SK-N-SH (cell line): ENCODE results near the gene DNAJC5. TPM values are rescaled to one million over a fixed set of nuclear protein-coding genes. Genes with fewer than 3 reads are reported as not detected.

Experiments
- CTCF ChIA-PET: fragments of 300-600, 350-600 bp; formaldehyde crosslinking; extraction: SDS; loops from one replicate; lab custom pipeline; 2021; lab: Yijun Ruan, JAX
- POLR2A ChIA-PET: fragments of 350-600 bp; sonication (Branson Sonifier 250); formaldehyde crosslinking; extraction: SDS; loops from one replicate; lab custom pipeline; 2020; ENCODE audit warnings: antibody characterized with exemption, inconsistent platforms; lab: Yijun Ruan, JAX
- DNase-seq: peaks from one replicate; pipeline ENCODE4 v3.0.0; 2012
- H2AFZ ChIP-seq: fragments of 200-600 bp; sonication (generic); 2 replicates; pipeline ENCODE4 v1.8.1; 2016; ENCODE audit warnings: antibody characterized with exemption, mild to moderate bottlenecking, low read depth
- H3F3A ChIP-seq: fragments of 200-600 bp; sonication (generic); replicated peaks from 2 replicates; pipeline ENCODE3; 2016; ENCODE audit warnings: antibody characterized with exemption, mild to moderate bottlenecking; ENCODE audit not compliant: insufficient read depth
- H3K27ac ChIP-seq, 2 experiments: fragments of 200-500 bp in 1 of 2; fragments of 200-600 bp in 1 of 2; sonication (Bioruptor generic) in 1 of 2; sonication (generic), shearing (Covaris generic) in 1 of 2; 2 replicates each; pipeline versions ENCODE4 v1.5.1 to v1.6.1; 2014 to 2016; ENCODE audit warnings: low read depth in 2 of 2, inconsistent platforms in 1 of 2, low read length in 1 of 2, mild to moderate bottlenecking in 1 of 2, mixed read lengths in 1 of 2
- H3K27me3 ChIP-seq: fragments of 200-600 bp; sonication (generic), shearing (Covaris generic); 2 replicates; pipeline ENCODE4 v1.6.1; 2016; ENCODE audit warnings: mixed run types; ENCODE audit not compliant: insufficient read depth
- H3K36me3 ChIP-seq, 2 experiments: fragments of 200-500 bp in 1 of 2; fragments of 200-600 bp in 1 of 2; sonication (Bioruptor generic) in 1 of 2; sonication (generic) in 1 of 2; replicated peaks in 1 of 2; 2 replicates each; pipeline versions ENCODE3 to v1.5.1; 2014 to 2016; ENCODE audit warnings: low read length in 1 of 2, mild to moderate bottlenecking in 1 of 2; ENCODE audit not compliant: insufficient read depth in 2 of 2, control insufficient read depth in 1 of 2
- H3K4me1 ChIP-seq, 2 experiments: fragments of 200-500 bp in 1 of 2; fragments of 200-600 bp in 1 of 2; sonication (Bioruptor generic) in 1 of 2; sonication (generic), shearing (Covaris generic) in 1 of 2; 2 replicates each; pipeline versions ENCODE4 v1.5.1 to v1.6.1; 2014 to 2016; ENCODE audit warnings: low read depth in 1 of 2, low read length in 1 of 2, mixed run types in 1 of 2; ENCODE audit not compliant: insufficient read depth in 2 of 2, control insufficient read depth in 1 of 2
- H3K4me2 ChIP-seq: fragments of 200-600 bp; sonication (generic), shearing (Covaris generic); 2 replicates; pipeline ENCODE4 v1.6.1; 2017; ENCODE audit warnings: mixed run types
- H3K4me3 ChIP-seq, 2 experiments: fragments of 200-500 bp in 1 of 2; fragments of 200-600 bp in 1 of 2; sonication (Bioruptor generic) in 1 of 2; sonication (generic), shearing (Covaris generic) in 1 of 2; 2 replicates each; pipeline versions ENCODE4 v1.5.1 to v1.8.1; 2014 to 2016; ENCODE audit warnings: low read depth in 2 of 2, inconsistent platforms in 1 of 2, low read length in 1 of 2, mild to moderate bottlenecking in 1 of 2, mixed read lengths in 1 of 2, moderate library complexity in 1 of 2
- H3K79me2 ChIP-seq: fragments of 200-600 bp; sonication (generic); 2 replicates; pipeline ENCODE4 v1.8.1; 2017; ENCODE audit warnings: mild to moderate bottlenecking; ENCODE audit not compliant: insufficient read depth
- H3K9ac ChIP-seq: fragments of 200-600 bp; sonication (generic); 2 replicates; pipeline ENCODE4 v1.6.1; 2017; ENCODE audit warnings: mixed run types
- H3K9me2 ChIP-seq: fragments of 200-600 bp; sonication (generic); 2 replicates; pipeline ENCODE4 v1.6.1; 2017; ENCODE audit warnings: mixed run types
- H3K9me3 ChIP-seq: fragments of 200-600 bp; sonication (generic); 2 replicates; pipeline ENCODE4 v1.6.1; 2017; ENCODE audit warnings: mixed run types, mild to moderate bottlenecking, moderate library complexity
- H4K20me1 ChIP-seq: fragments of 200-600 bp; sonication (generic); 2 replicates; pipeline ENCODE4 v1.6.1; 2017; ENCODE audit warnings: mild to moderate bottlenecking, mixed run types; ENCODE audit not compliant: insufficient read depth
- CHD2 ChIP-seq: fragments of 150-350 bp; IDR thresholded peaks from 2 replicates; pipeline ENCODE4 v1.6.1; 2018; ENCODE audit warnings: low read length; ENCODE audit not compliant: partially characterized antibody
- ELF1 ChIP-seq: IDR thresholded peaks from 2 replicates; pipeline ENCODE4 v1.4.0; 2012
- FOSL2 ChIP-seq: IDR thresholded peaks from 2 replicates; pipeline ENCODE4 v1.4.0; 2012; ENCODE audit warnings: low read depth, mild to moderate bottlenecking, moderate library complexity, borderline replicate concordance
- FOXM1 ChIP-seq: IDR thresholded peaks from 2 replicates; pipeline ENCODE4 v1.4.0; 2012; ENCODE audit warnings: low read depth, mild to moderate bottlenecking
- GABPA ChIP-seq: IDR thresholded peaks from 2 replicates; pipeline ENCODE4 v1.4.0; 2012; ENCODE audit warnings: low read depth, mild to moderate bottlenecking
- JUND ChIP-seq: IDR thresholded peaks from 2 replicates; pipeline ENCODE4 v1.4.0; 2012
- RAD21 ChIP-seq: IDR thresholded peaks from 2 replicates; pipeline ENCODE4 v1.6.1; 2012; ENCODE audit warnings: mild to moderate bottlenecking, low read length
- RCOR1 ChIP-seq: fragments of 150-350 bp; IDR thresholded peaks from 2 replicates; pipeline ENCODE4 v1.6.1; 2017; ENCODE audit warnings: antibody characterized with exemption, low read length
- REST ChIP-seq: IDR thresholded peaks from 2 replicates; pipeline ENCODE4 v1.6.1; 2012; ENCODE audit warnings: mild to moderate bottlenecking, low read depth, low read length, moderate library complexity
- SMC3 ChIP-seq: IDR thresholded peaks from 2 replicates; pipeline ENCODE4 v1.6.1; 2012; ENCODE audit warnings: low read depth, low read length, improper control_type of control experiment
- TAF1 ChIP-seq: IDR thresholded peaks from 2 replicates; pipeline ENCODE4 v1.6.1; 2012; ENCODE audit warnings: low read depth, mild to moderate bottlenecking, low read length, moderate library complexity, borderline replicate concordance
- TCF12 ChIP-seq: IDR thresholded peaks from 2 replicates; pipeline ENCODE4 v1.4.0; 2012
- TEAD4 ChIP-seq: IDR thresholded peaks from 2 replicates; pipeline ENCODE4 v1.4.0; 2012; ENCODE audit warnings: mild to moderate bottlenecking, borderline replicate concordance; ENCODE audit not compliant: insufficient read depth
- USF1 ChIP-seq: IDR thresholded peaks from 2 replicates; pipeline ENCODE4 v1.4.0; 2012; ENCODE audit warnings: low read depth, borderline replicate concordance
- USF2 ChIP-seq: fragments of 150-350 bp; IDR thresholded peaks from 2 replicates; pipeline ENCODE4 v1.6.1; 2017; ENCODE audit warnings: antibody characterized with exemption, low read length, low read depth, borderline replicate concordance
- YY1 ChIP-seq: IDR thresholded peaks from 2 replicates; pipeline ENCODE4 v1.4.0; 2012; ENCODE audit warnings: low read depth, mild to moderate bottlenecking
- ZBTB33 ChIP-seq: IDR thresholded peaks from 2 replicates; pipeline ENCODE4 v1.4.0; 2012; ENCODE audit warnings: low read depth, borderline replicate concordance
- WGBS: methylation state at CpG from one replicate; pipeline ENCODE4 v1.1.6; 2017; ENCODE audit warnings: low lambda C conversion rate; 5-methylcytosine and 5-hydroxymethylcytosine counted together
- polyA plus RNA-seq, 3 experiments: library from polyadenylated mRNA; depleted of rRNA; stranded (reverse); fragments of >200 nt; gene quantifications; 2 replicates each; pipeline ENCODE4 v1.2.3, GENCODE V29; 2012

Gene DNAJC5
- polyA plus RNA-seq, 1 of the 3 experiments (the other 2 are of a cell fraction) = 24.2 TPM

GRCh38 chr20:63908008-63908682 is 13.2 kb downstream of the DNAJC5 start (continued):
- TF ChIP-seq REST (no peak), FOSL2 (no peak), RCOR1 (no peak), CHD2 (no peak), JUND (no peak)

- no peak overlapping the region for H3K9ac ChIP-seq
- WGBS = 93% methylated on average over 7 of the region's 12 CpGs
- no peaks in the 10 kb centered on the region for H3K9me3 ChIP-seq
- ChIA-PET POLR2A (interaction anchor here (0.7 kb wide), 1 partner anchor 20 kb away, joined by 8 read pairs; no protein-coding TSS in a partner anchor), CTCF (interaction anchor here (0.7 to 2.1 kb wide), 3 partner anchors 10 to 292 kb away, joined by 3 to 6 read pairs (median 3); no protein-coding TSS in a partner anchor)
- TF ChIP-seq TAF1 = no peak
- no peak for TF ChIP-seq USF2
- TF ChIP-seq GABPA = no peak
- TF ChIP-seq ZBTB33 = no peak
- no peak for TF ChIP-seq FOSL2
- TF ChIP-seq FOXM1 = no peak
- no peak for TF ChIP-seq TEAD4
- no peak for TF ChIP-seq RAD21
- no peak for TF ChIP-seq SMC3
- no peak for TF ChIP-seq USF1
- no peak for TF ChIP-seq ELF1
- no peak for TF ChIP-seq YY1
- TF ChIP-seq JUND = no peak
- TF ChIP-seq REST = no peak
- TF ChIP-seq TCF12 = no peak
- no peak overlapping the region for H3K4me2 ChIP-seq
- H3K9me2 ChIP-seq = no peaks in the 10 kb centered on the region
- no peak for DNase-seq
- H3F3A ChIP-seq = peaks cover 3% of the 10 kb centered on the region
- no peak overlapping the region for H2AFZ ChIP-seq
- peaks cover 100% of the 10 kb centered on the region for H3K79me2 ChIP-seq
- no peak overlapping the region for H3K27ac ChIP-seq
- peaks cover 0 to 7% of the 10 kb centered on the region in 2 experiments for H3K36me3 ChIP-seq
- no peaks in the 10 kb centered on the region for H3K27me3 ChIP-seq
- no peak overlapping the region for H3K4me3 ChIP-seq
- H4K20me1 ChIP-seq = peaks cover 85% of the 10 kb centered on the region
- peaks cover 0 to 6% of the 10 kb centered on the region in 2 experiments; a peak in 1 of 4 replicates for H3K4me1 ChIP-seq
Observed at GRCh38 chr20:63911176-63911575, 16.2 kb downstream of the DNAJC5 start.
